Stomach smooth muscle (tissue), 2 donors: ENCODE data around the gene EXOC2.

ENCODE experiments used
- H3K27ac ChIP-seq: one replicate; pipeline ENCODE4 v1.7.0; 2013; ENCODE audit warnings: mild to moderate bottlenecking, low read length, inconsistent platforms
- H3K27me3 ChIP-seq, 2 donors: one replicate each; pipeline ENCODE4 v1.7.0; 2013; ENCODE audit warnings: low read length in 2 of 2; ENCODE audit not compliant: insufficient read depth in 2 of 2, control insufficient read depth in 1 of 2
- H3K36me3 ChIP-seq, 2 donors: one replicate each; pipeline ENCODE4 v1.7.0; 2013; ENCODE audit warnings: low read length in 2 of 2; ENCODE audit not compliant: control insufficient read depth in 2 of 2, insufficient read depth in 2 of 2
- H3K4me1 ChIP-seq: one replicate; pipeline ENCODE4 v1.7.0; 2013; ENCODE audit warnings: low read length; ENCODE audit not compliant: control insufficient read depth, insufficient read depth
- H3K4me3 ChIP-seq, 2 donors: one replicate each; pipeline ENCODE4 v1.7.0; 2013; ENCODE audit warnings: low read length in 2 of 2
- H3K9ac ChIP-seq, 2 donors: one replicate each; pipeline ENCODE4 v1.7.0; 2013; ENCODE audit warnings: low read length in 2 of 2, mild to moderate bottlenecking in 1 of 2
- H3K9me3 ChIP-seq, 2 donors: one replicate each; pipeline ENCODE4 v1.7.0; 2013; ENCODE audit warnings: low read length in 2 of 2; ENCODE audit not compliant: control insufficient read depth in 2 of 2
- donor health status: healthy.
- donor health status: Pancreatic carcinoma.

EXOC2 gene

GRCh38 chr6:467671-468082 is 225.3 kb downstream of the EXOC2 start:
- peaks cover 0 to 4% of the 10 kb centered on the region in 2 donors for H3K9me3 ChIP-seq
- H3K27ac ChIP-seq: no peak overlapping the region
- no peaks in the 10 kb centered on the region for H3K36me3 ChIP-seq
- H3K9ac ChIP-seq: no peak overlapping the region
- H3K4me3 ChIP-seq: no peak overlapping the region
- peaks cover 10 to 17% of the 10 kb centered on the region in 2 donors for H3K27me3 ChIP-seq
- no peaks in the 10 kb centered on the region for H3K4me1 ChIP-seq

GRCh38 chr6:467111-467510 is 225.8 kb downstream of the EXOC2 start:
- H3K27me3 ChIP-seq: peaks cover 10 to 17% of the 10 kb centered on the region in 2 donors
- H3K9me3 ChIP-seq: peaks cover 0 to 4% of the 10 kb centered on the region in 2 donors
- H3K36me3 ChIP-seq: no peaks in the 10 kb centered on the region
- no peak overlapping the region for H3K4me3 ChIP-seq
- no peaks in the 10 kb centered on the region for H3K4me1 ChIP-seq
- no peak overlapping the region for H3K9ac ChIP-seq
- H3K27ac ChIP-seq: no peak overlapping the region

GRCh38 chr6:466564-466963 is 226.4 kb downstream of the EXOC2 start:
- peaks cover 10 to 17% of the 10 kb centered on the region in 2 donors for H3K27me3 ChIP-seq
- no peaks in the 10 kb centered on the region for H3K4me1 ChIP-seq
- H3K4me3 ChIP-seq: no peak overlapping the region
- H3K9me3 ChIP-seq: peaks cover 0 to 4% of the 10 kb centered on the region in 2 donors
- H3K36me3 ChIP-seq: no peaks in the 10 kb centered on the region
- H3K9ac ChIP-seq: no peak overlapping the region
- H3K27ac ChIP-seq: no peak overlapping the region

GRCh38 chr6:465531-466348 is 227.2 kb downstream of the EXOC2 start:
- no peak overlapping the region for H3K9ac ChIP-seq
- H3K9me3 ChIP-seq: peaks cover 0 to 4% of the 10 kb centered on the region in 2 donors
- H3K27me3 ChIP-seq: peaks cover 10 to 17% of the 10 kb centered on the region in 2 donors
- no peak overlapping the region for H3K4me3 ChIP-seq
- no peaks in the 10 kb centered on the region for H3K36me3 ChIP-seq
- no peak overlapping the region for H3K27ac ChIP-seq
- no peaks in the 10 kb centered on the region for H3K4me1 ChIP-seq

GRCh38 chr6:456887-457286 is 236.1 kb downstream of the EXOC2 start:
- no peak overlapping the region for H3K4me3 ChIP-seq
- H3K27ac ChIP-seq: no peak overlapping the region
- no peaks in the 10 kb centered on the region for H3K9me3 ChIP-seq
- H3K36me3 ChIP-seq: no peaks in the 10 kb centered on the region
- H3K4me1 ChIP-seq: peaks cover 9% of the 10 kb centered on the region
- H3K9ac ChIP-seq: no peak overlapping the region
- peaks cover 0 to 4% of the 10 kb centered on the region in 2 donors for H3K27me3 ChIP-seq

GRCh38 chr6:456358-456867 is 236.5 kb downstream of the EXOC2 start:
- Histone ChIP-seq H3K9ac (no peak overlapping the region), H3K4me1 (peaks cover 9% of the 10 kb centered on the region), H3K9me3 (no peaks in the 10 kb centered on the region), H3K27me3 (peaks cover 0 to 4% of the 10 kb centered on the region in 2 donors), H3K27ac (no peak overlapping the region), H3K4me3 (no peak overlapping the region), H3K36me3 (no peaks in the 10 kb centered on the region)

GRCh38 chr6:455835-456234 is 237.1 kb downstream of the EXOC2 start:
- no peak overlapping the region for H3K27ac ChIP-seq
- peaks cover 0 to 4% of the 10 kb centered on the region in 2 donors for H3K27me3 ChIP-seq
- no peaks in the 10 kb centered on the region for H3K9me3 ChIP-seq
- H3K9ac ChIP-seq: no peak overlapping the region
- peaks cover 9% of the 10 kb centered on the region for H3K4me1 ChIP-seq
- H3K36me3 ChIP-seq: no peaks in the 10 kb centered on the region
- no peak overlapping the region for H3K4me3 ChIP-seq

- H3K36me3 ChIP-seq: no peaks in the 10 kb centered on the region
- H3K9ac ChIP-seq: no peak overlapping the region
- no peak overlapping the region for H3K4me3 ChIP-seq
- peaks cover 9% of the 10 kb centered on the region for H3K4me1 ChIP-seq
- no peaks in the 10 kb centered on the region for H3K9me3 ChIP-seq
- H3K27ac ChIP-seq: no peak overlapping the region
- peaks cover 0 to 4% of the 10 kb centered on the region in 2 donors for H3K27me3 ChIP-seq
Measured at GRCh38 chr6:455006-455585, 237.8 kb downstream of the EXOC2 start.

- Histone ChIP-seq H3K27ac (no peak overlapping the region), H3K36me3 (no peaks in the 10 kb centered on the region), H3K4me1 (peaks cover 9% of the 10 kb centered on the region), H3K27me3 (peaks cover 0 to 4% of the 10 kb centered on the region in 2 donors), H3K9ac (no peak overlapping the region), H3K4me3 (no peak overlapping the region), H3K9me3 (no peaks in the 10 kb centered on the region)
Measured at GRCh38 chr6:454148-454991, 238.6 kb downstream of the EXOC2 start.

- Histone ChIP-seq H3K36me3 (no peaks in the 10 kb centered on the region), H3K27me3 (peaks cover 0 to 4% of the 10 kb centered on the region in 2 donors), H3K4me3 (no peak overlapping the region), H3K9me3 (no peaks in the 10 kb centered on the region), H3K27ac (no peak overlapping the region), H3K4me1 (peaks cover 9% of the 10 kb centered on the region), H3K9ac (no peak overlapping the region)
Measured at GRCh38 chr6:453152-453551, 239.8 kb downstream of the EXOC2 start.
